HEK293 (cell line): ENCODE measurements around the gene EVX1.

Experiments
- CTCF ChIP-seq: fragments of 450-650 bp; formaldehyde crosslinking; IDR thresholded peaks from 2 replicates; pipeline ENCODE4 v1.5.1; 2016; ENCODE audit warnings: missing biosample characterization, missing genetic modification characterization
- ELK4 ChIP-seq: IDR thresholded peaks from 2 replicates; pipeline ENCODE4 v1.6.1; 2011; ENCODE audit warnings: mild to moderate bottlenecking, low read depth, low read length, borderline replicate concordance
- HIC1 ChIP-seq: fragments of 450-650 bp; formaldehyde crosslinking; IDR thresholded peaks from 2 replicates; pipeline ENCODE4 v1.5.1; 2016; ENCODE audit warnings: missing biosample characterization, missing genetic modification characterization
- MEIS1 ChIP-seq: sonication (generic); formaldehyde crosslinking; IDR thresholded peaks from 2 replicates; pipeline ENCODE4 v1.8.1; 2022; ENCODE audit warnings: missing genetic modification reagents, mild to moderate bottlenecking, borderline replicate concordance
- SP3 ChIP-seq: fragments of 450-650 bp; formaldehyde crosslinking; IDR thresholded peaks from 2 replicates; pipeline ENCODE4 v1.5.1; 2016; ENCODE audit warnings: missing biosample characterization, missing genetic modification characterization
- ZBTB11 ChIP-seq: fragments of 450-650 bp; formaldehyde crosslinking; conservative IDR thresholded peaks from 2 replicates; pipeline ENCODE4 v1.5.1; 2016; ENCODE audit warnings: low read depth, missing biosample characterization, missing genetic modification characterization
- ZBTB20 ChIP-seq: fragments of 450-650 bp; formaldehyde crosslinking; IDR thresholded peaks from 2 replicates; pipeline ENCODE4 v1.5.1; 2016; ENCODE audit warnings: missing biosample characterization, missing genetic modification characterization
- ZBTB26 ChIP-seq: fragments of 450-650 bp; formaldehyde crosslinking; optimal IDR thresholded peaks from 2 replicates; pipeline ENCODE3; 2016; ENCODE audit warnings: missing biosample characterization, mild to moderate bottlenecking, missing genetic modification characterization
- ZBTB7A ChIP-seq: fragments of 450-650 bp; formaldehyde crosslinking; IDR thresholded peaks from 2 replicates; pipeline ENCODE4 v1.5.1; 2016; ENCODE audit warnings: low read depth, missing biosample characterization, missing genetic modification characterization
- ZBTB8A ChIP-seq: fragments of 450-650 bp; formaldehyde crosslinking; IDR thresholded peaks from 2 replicates; pipeline ENCODE4 v1.5.1; 2016; ENCODE audit warnings: missing biosample characterization, missing genetic modification characterization
- ZFHX2 ChIP-seq: fragments of 450-650 bp; formaldehyde crosslinking; conservative IDR thresholded peaks from 2 replicates; pipeline ENCODE4 v1.5.1; 2016; ENCODE audit warnings: missing biosample characterization, missing genetic modification characterization
- ZNF146 ChIP-seq: fragments of 450-650 bp; formaldehyde crosslinking; IDR thresholded peaks from 2 replicates; pipeline ENCODE4 v1.5.1; 2016; ENCODE audit warnings: missing biosample characterization, missing genetic modification characterization
- ZNF248 ChIP-seq: fragments of 450-650 bp; formaldehyde crosslinking; IDR thresholded peaks from 2 replicates; pipeline ENCODE4 v1.5.1; 2017; ENCODE audit warnings: missing biosample characterization, missing genetic modification characterization
- ZNF366 ChIP-seq: fragments of 450-650 bp; formaldehyde crosslinking; conservative IDR thresholded peaks from 2 replicates; pipeline ENCODE4 v1.5.1; 2016; ENCODE audit warnings: missing biosample characterization, missing genetic modification characterization
- ZNF510 ChIP-seq: fragments of 450-650 bp; formaldehyde crosslinking; IDR thresholded peaks from 2 replicates; pipeline ENCODE4 v1.5.1; 2018; ENCODE audit warnings: mild to moderate bottlenecking, missing genetic modification characterization, missing biosample characterization; ENCODE audit not compliant: insufficient replicate concordance
- ZNF518A ChIP-seq: fragments of 450-650 bp; formaldehyde crosslinking; conservative IDR thresholded peaks from 2 replicates; pipeline ENCODE4 v1.5.1; 2016; ENCODE audit warnings: low read depth, missing biosample characterization, missing genetic modification characterization
- ZNF548 ChIP-seq: fragments of 450-650 bp; formaldehyde crosslinking; IDR thresholded peaks from 2 replicates; pipeline ENCODE4 v1.5.1; 2016; ENCODE audit warnings: missing biosample characterization, missing genetic modification characterization
- ZNF560 ChIP-seq: fragments of 450-650 bp; formaldehyde crosslinking; IDR thresholded peaks from 2 replicates; pipeline ENCODE4 v1.5.1; 2017; ENCODE audit warnings: missing biosample characterization, missing genetic modification characterization, borderline replicate concordance
- ZNF692 ChIP-seq: fragments of 450-650 bp; formaldehyde crosslinking; IDR thresholded peaks from 2 replicates; pipeline ENCODE4 v1.5.1; 2016; ENCODE audit warnings: missing biosample characterization, missing genetic modification characterization
- ZNF777 ChIP-seq: fragments of 450-650 bp; formaldehyde crosslinking; IDR thresholded peaks from 2 replicates; pipeline ENCODE4 v1.5.1; 2017; ENCODE audit warnings: missing biosample characterization, missing genetic modification characterization, borderline replicate concordance
- ZSCAN23 ChIP-seq: fragments of 450-650 bp; formaldehyde crosslinking; IDR thresholded peaks from 2 replicates; pipeline ENCODE4 v1.5.1; 2016; ENCODE audit warnings: missing biosample characterization, missing genetic modification characterization

The EVX1 gene

GRCh38 chr7:27199849-27200760 is 42.5 kb upstream of the EVX1 start, which contains the start of gene HOXA13 (continued):
- TF ChIP-seq ZBTB20 (tag by site-specific recombination) (peak; percentile 76), ZNF777 (no peak), ZNF146 (no peak), MEIS1 (no peak), ZFHX2 (peak; percentile 84), ZBTB7A (tag by site-specific recombination) (no peak), ZNF510 (tag by site-specific recombination) (no peak), ZNF560 (tag by site-specific recombination) (no peak), ZBTB8A (tag by site-specific recombination) (peak; percentile 71; the same call in 1 of the 2 replicates), HIC1 (tag by site-specific recombination) (0 out of 2 replicates have a peak, but pooled peaks have one; percentile 19), ZNF248 (tag by site-specific recombination) (no peak), SP3 (tag by site-specific recombination) (peak; percentile 65), ZNF366 (tag by site-specific recombination) (peak; percentile 59; the same call in 1 of the 2 replicates), ZNF548 (tag by site-specific recombination) (no peak), ELK4 (no peak), CTCF (tag by site-specific recombination) (no peak), ZNF692 (tag by site-specific recombination) (peak; percentile 99), ZNF518A (tag by site-specific recombination) (no peak), ZBTB26 (tag by site-specific recombination) (peak; percentile 87), ZSCAN23 (no peak), ZBTB11 (tag by site-specific recombination) (peak; percentile 29; the same call in 1 of the 2 replicates)
